ENCODE results near the gene SNIP1. TPM values are rescaled to one million over a fixed set of nuclear protein-coding genes. Genes with fewer than 3 reads are reported as not detected.
"Not testable (repeated sequence)": the region's sequence is repeated elsewhere in the genome, so short reads cannot be mapped to it uniquely, and the experiment has no call there.

Gene SNIP1
- total RNA-seq, 4 donors from 2014 or later = 13.5 to 23.4 (median 15.6) TPM

DNA sequence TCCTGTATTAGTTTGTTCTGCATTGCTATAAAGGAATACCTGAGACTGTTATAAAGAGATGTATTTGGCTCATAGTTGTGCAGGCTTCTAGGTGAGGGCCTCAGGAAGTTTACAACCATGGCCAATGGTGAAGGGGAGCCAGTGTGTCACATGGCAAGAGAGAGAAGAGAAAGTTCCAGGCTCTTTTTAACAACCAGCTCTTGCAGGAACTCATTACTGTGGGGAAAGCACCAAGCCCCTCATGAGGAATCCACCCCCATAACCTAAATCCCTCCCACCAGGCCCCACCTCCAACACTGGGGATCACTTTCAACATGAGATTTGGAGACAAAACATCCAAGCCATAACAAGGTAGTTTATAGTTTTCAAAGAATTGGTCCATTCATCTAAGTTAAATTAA, 34.5 kb downstream of the SNIP1 start:
- Histone ChIP-seq H3K9me3 (no peaks in the 10 kb centered on the region), H3K4me1 (peaks cover 7% of the 10 kb centered on the region), H3K27ac (no peak overlapping the region), H3K27me3 (no peaks in the 10 kb centered on the region), H3K4me3 (no peak overlapping the region), H3K36me3 (no peaks in the 10 kb centered on the region)
- TF ChIP-seq, protein P1, sequence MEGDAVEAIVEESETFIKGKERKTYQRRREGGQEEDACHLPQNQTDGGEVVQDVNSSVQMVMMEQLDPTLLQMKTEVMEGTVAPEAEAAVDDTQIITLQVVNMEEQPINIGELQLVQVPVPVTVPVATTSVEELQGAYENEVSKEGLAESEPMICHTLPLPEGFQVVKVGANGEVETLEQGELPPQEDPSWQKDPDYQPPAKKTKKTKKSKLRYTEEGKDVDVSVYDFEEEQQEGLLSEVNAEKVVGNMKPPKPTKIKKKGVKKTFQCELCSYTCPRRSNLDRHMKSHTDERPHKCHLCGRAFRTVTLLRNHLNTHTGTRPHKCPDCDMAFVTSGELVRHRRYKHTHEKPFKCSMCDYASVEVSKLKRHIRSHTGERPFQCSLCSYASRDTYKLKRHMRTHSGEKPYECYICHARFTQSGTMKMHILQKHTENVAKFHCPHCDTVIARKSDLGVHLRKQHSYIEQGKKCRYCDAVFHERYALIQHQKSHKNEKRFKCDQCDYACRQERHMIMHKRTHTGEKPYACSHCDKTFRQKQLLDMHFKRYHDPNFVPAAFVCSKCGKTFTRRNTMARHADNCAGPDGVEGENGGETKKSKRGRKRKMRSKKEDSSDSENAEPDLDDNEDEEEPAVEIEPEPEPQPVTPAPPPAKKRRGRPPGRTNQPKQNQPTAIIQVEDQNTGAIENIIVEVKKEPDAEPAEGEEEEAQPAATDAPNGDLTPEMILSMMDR (IDR thresholded peaks at IDR 0.05) = no peak
- no peak for TF ChIP-seq POLR2AphosphoS5 (IDR thresholded peaks at IDR 0.05)
- TF ChIP-seq EP300 (IDR thresholded peaks at IDR 0.05) = no peak
- TF ChIP-seq POLR2A (IDR thresholded peaks at IDR 0.05) = no peak
- DNase-seq (ENCODE audit: low spot score in 2 of 2) = no peak

DNA sequence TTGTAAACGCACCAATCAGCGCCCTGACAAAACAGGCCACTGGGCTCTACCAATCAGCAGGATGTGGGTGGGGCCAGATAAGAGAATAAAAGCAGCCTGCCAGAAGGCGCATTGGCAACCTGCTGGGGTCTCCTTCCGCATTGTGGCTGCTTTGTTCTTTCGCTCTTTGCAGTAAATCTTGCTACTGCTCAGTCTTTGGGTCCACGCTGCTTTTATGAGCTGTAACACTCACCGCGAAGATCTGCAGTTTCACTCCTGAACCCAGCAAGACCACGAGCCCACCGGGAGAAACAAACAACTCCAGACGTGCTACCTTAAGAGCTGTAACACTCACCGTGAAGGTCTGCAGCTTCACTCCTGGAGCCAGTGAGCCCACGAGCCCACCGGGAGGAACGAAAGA, 35.2 kb downstream of the SNIP1 start:
- not testable (repeated sequence) for H3K36me3 ChIP-seq; H3K27ac ChIP-seq; H3K4me1 ChIP-seq; H3K4me3 ChIP-seq; H3K9me3 ChIP-seq; DNase-seq (ENCODE audit: low spot score in 2 of 2); H3K27me3 ChIP-seq
- 78% methylated on average over 12 of the region's 15 CpGs for WGBS

DNA sequence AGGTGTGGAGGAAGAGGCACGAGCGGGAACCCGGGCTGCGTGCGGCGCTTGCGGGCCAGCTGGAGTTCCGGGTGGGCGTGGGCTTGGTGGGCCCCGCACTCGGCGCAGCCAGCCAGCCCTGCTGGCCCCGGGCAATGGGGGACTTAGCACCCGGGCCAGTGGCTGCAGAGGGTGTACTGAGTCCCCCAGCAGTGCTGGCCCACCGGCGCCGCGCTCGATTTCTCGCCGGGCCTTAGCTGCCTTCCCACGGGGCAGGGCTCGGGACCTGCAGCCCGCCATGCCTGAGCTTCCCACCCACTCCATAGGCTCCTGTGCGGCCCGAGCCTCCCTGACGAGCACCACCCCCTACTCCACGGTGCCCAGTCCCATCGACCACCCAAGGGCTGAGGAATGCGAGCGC, 35.9 kb downstream of the SNIP1 start:
- peaks cover 13% of the 10 kb centered on the region for H3K4me1 ChIP-seq
- not testable (repeated sequence) for DNase-seq (ENCODE audit: low spot score in 2 of 2); H3K4me3 ChIP-seq; H3K9me3 ChIP-seq; H3K27ac ChIP-seq; H3K36me3 ChIP-seq; H3K27me3 ChIP-seq
- WGBS = 60% methylated on average over 1 of the region's 31 CpGs

DNA sequence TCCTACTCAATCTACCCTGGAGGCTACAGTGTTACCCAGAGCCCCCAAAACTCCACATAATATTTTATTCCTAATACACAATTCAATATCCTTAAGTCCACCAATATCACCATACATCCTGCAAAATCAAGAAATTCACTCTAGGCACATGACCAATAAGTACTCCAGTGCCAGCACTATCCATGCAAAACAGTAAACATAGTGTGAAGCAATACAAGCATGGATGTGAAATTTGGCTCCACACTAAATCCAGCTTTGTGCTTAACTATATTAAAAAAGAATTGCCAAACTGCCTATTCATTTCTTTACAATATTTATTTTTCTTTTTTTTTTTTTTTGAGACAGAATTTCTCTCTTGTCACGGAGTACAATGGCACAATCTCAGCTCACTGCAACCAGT, 36.5 kb downstream of the SNIP1 start:
- Histone ChIP-seq H3K36me3 (peaks cover 2% of the 10 kb centered on the region), H3K4me1 (peaks cover 20% of the 10 kb centered on the region), H3K27ac (no peak overlapping the region), H3K27me3 (no peaks in the 10 kb centered on the region), H3K4me3 (no peak overlapping the region), H3K9me3 (no peaks in the 10 kb centered on the region)
- DNase-seq (ENCODE audit: low spot score in 2 of 2) = no peak
- no peak for TF ChIP-seq POLR2A (IDR thresholded peaks at IDR 0.05)
- TF ChIP-seq, protein P1 (IDR thresholded peaks at IDR 0.05) = no peak
- 89% methylated on average over 1 of the region's 1 CpG for WGBS

DNA sequence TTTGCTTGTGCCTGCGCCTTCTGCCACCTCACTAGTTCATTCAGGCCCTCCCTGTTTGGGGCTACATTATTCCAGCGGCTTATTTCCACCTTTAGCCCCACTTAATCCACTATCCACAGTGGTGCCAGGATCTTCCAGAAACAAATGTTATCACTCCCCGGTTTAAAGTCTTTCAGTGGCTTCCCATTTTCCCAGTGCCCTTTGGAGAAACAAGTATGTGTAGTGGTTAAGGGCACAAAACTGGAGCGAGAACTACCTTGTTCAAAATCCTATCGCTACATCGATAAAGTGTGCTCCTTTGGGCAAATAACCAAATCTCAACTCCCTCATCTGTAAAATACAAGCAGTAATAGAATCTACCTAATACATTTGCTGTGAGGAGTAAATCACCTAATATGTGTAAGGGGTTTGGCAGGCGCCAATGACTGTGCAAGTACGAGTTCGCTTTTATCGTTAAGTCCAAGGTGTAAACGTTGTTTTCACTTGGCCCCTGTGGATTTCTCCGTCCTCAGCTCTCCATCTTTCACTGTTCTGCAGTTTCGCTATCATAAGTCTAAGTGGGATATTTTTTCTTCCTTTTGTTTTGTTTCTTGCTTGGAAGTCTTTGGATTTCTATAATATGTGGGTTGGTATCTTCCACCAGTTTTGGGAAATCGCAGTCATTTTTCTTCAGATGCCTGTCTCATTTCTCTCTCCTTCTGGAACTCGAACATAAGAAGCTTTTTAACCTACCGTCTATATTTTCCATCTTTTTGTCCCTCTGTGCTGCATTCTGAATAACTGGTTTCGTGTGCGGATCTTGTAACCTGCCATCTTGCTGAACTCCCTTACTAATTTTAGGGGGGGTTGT, 38.7 kb downstream of the SNIP1 start:
- Histone ChIP-seq H3K27ac (peak overlapping the region; percentile 94), H3K9me3 (no peaks in the 10 kb centered on the region), H3K4me3 (peak overlapping the region; percentile 87), H3K36me3 (peaks cover 10% of the 10 kb centered on the region), H3K4me1 (peaks cover 21% of the 10 kb centered on the region), H3K27me3 (no peaks in the 10 kb centered on the region)
- DNase-seq (ENCODE audit: low spot score in 2 of 2) = no peak
- TF ChIP-seq, protein P1 (IDR thresholded peaks at IDR 0.05) = no peak
- no peak for TF ChIP-seq POLR2AphosphoS5 (IDR thresholded peaks at IDR 0.05)
- no peak for TF ChIP-seq EP300 (IDR thresholded peaks at IDR 0.05)
- TF ChIP-seq POLR2A (IDR thresholded peaks at IDR 0.05) = no peak
- 72% methylated on average over 18 of the region's 18 CpGs for WGBS

DNA sequence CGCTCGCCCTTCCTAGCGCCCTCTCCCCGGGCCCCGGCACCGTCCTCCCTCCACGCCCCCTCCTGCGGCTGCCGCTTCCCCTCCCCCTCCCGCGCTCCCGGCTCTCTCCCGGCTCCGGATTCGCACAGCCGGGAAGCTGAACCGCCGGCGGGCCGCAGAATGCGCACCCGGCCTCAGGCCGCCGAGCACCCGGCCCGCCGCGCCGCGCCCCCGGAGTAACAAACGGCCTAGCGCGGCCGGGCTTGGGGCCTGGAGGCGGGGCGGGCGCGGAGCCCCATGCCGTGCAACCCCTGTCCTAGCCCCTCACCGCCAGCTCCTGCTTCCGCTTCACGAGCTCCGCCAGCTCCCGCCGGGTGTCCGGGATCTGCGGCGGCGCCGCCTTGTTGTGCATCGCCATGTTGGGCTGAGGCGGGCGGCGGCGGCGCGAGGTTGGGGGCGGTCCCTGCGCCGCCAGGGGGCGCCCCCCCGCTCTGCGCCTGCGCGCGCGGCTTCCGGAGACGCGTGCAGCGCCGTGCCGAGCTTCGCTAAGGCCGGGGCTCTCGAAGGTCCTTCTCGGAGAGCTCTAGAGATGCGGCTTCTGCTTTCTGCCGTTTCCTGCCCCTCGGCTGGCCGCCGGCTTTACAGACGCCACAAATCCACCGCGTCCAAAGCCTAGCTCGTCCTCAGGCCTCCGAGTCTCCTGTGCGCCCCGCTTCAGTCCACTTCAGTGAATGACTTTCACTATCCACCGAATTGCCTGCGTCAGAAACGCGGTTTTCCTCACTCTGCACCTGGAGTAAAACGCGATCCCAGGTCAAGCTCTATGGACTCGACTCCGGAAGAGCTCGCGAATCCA, 39.5 kb downstream of the SNIP1 start, which contains the start of gene MEAF6:
Gene MEAF6, minus strand, starts transcription at position 417 of the 835 bp plus-strand sequence. Its CDS starts 20 bp downstream, at position 397.
- no peaks in the 10 kb centered on the region for H3K9me3 ChIP-seq
- WGBS = 0% methylated on average over 29 of the region's 100 CpGs
- H3K27me3 ChIP-seq = no peaks in the 10 kb centered on the region
- H3K36me3 ChIP-seq = peaks cover 13% of the 10 kb centered on the region
- peaks cover 21% of the 10 kb centered on the region for H3K4me1 ChIP-seq
- TF ChIP-seq POLR2A (IDR thresholded peaks at IDR 0.05) (peak; percentile 13 to 61), POLR2AphosphoS5 (IDR thresholded peaks at IDR 0.05) (no peak)
- TF ChIP-seq, protein P1 (IDR thresholded peaks at IDR 0.05) = peak; percentile 83 to 94
- H3K4me3 ChIP-seq = peak within 1 kb of the TSS; percentile 87
- H3K27ac ChIP-seq = peak within 1 kb of the TSS; percentile 94
- DNase-seq (ENCODE audit: low spot score in 2 of 2) = peak; percentile 88 to 91
